Measurements from ENCODE around the gene KCNG4.

KCNG4 gene

GRCh38 chr16:84252184-84252583 is 12.4 kb upstream of the KCNG4 start:
- no peak for DNase-seq (ENCODE audit: low spot score)
- in situ Hi-C loops (cut with MboI; ENCODE audit: low pct_unique_long_range_greater_than_20kb, low sequenced_read_pairs, unreplicated experiment) = no loop called here
- TF ChIP-seq, protein P1, sequence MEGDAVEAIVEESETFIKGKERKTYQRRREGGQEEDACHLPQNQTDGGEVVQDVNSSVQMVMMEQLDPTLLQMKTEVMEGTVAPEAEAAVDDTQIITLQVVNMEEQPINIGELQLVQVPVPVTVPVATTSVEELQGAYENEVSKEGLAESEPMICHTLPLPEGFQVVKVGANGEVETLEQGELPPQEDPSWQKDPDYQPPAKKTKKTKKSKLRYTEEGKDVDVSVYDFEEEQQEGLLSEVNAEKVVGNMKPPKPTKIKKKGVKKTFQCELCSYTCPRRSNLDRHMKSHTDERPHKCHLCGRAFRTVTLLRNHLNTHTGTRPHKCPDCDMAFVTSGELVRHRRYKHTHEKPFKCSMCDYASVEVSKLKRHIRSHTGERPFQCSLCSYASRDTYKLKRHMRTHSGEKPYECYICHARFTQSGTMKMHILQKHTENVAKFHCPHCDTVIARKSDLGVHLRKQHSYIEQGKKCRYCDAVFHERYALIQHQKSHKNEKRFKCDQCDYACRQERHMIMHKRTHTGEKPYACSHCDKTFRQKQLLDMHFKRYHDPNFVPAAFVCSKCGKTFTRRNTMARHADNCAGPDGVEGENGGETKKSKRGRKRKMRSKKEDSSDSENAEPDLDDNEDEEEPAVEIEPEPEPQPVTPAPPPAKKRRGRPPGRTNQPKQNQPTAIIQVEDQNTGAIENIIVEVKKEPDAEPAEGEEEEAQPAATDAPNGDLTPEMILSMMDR (IDR thresholded peaks at IDR 0.05; ENCODE audit: extremely low read depth, insufficient read depth, missing control alignments) = no peak

DNA sequence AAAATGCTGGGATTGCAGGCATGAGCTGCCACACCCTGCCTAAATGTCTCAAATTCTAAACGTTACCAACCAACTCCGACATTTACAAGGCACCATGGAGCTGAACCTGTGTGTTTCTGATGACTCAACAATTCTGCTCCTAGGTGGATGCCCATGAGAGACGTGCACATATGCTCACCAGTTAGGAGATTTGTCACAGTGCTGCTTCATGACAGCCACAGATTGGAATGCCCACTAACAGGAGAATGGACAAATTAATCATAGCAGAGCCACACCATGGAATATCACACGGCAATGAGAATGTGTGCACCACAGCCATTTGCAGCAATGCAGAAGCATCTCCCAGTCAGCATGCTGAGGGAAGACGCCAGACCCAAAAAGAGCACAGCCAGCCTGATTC is 8.0 kb upstream of the KCNG4 start:
- DNase-seq (ENCODE audit: low spot score) = no peak
- TF ChIP-seq, protein P1 (IDR thresholded peaks at IDR 0.05; ENCODE audit: extremely low read depth, insufficient read depth, missing control alignments) = no peak
- in situ Hi-C loops (cut with MboI; ENCODE audit: low pct_unique_long_range_greater_than_20kb, low sequenced_read_pairs, unreplicated experiment) = no loop called here

DNA sequence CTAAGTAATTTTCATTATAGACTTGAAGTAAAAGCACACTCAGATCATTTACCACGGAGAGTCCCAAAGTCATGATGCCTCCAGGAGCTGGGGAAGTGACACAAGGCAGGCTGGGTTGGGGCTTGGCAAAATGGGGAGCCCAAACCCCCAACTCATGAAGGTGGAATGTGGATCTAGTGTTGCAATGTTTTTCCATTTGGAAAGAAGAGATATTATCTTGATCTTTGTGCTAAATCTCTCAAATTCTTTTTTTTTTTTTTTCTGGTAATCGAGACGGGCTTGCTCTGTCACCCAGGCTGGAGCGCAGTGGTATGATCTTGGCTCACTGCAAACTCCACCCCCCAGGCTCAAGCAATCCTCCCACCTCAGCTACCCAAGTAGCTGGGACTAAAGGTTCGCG is 7.5 kb upstream of the KCNG4 start:
- in situ Hi-C loops (cut with MboI; ENCODE audit: low pct_unique_long_range_greater_than_20kb, low sequenced_read_pairs, unreplicated experiment) = no loop called here
- DNase-seq (ENCODE audit: low spot score) = no peak
- TF ChIP-seq, protein P1 (IDR thresholded peaks at IDR 0.05; ENCODE audit: extremely low read depth, insufficient read depth, missing control alignments) = no peak

DNA sequence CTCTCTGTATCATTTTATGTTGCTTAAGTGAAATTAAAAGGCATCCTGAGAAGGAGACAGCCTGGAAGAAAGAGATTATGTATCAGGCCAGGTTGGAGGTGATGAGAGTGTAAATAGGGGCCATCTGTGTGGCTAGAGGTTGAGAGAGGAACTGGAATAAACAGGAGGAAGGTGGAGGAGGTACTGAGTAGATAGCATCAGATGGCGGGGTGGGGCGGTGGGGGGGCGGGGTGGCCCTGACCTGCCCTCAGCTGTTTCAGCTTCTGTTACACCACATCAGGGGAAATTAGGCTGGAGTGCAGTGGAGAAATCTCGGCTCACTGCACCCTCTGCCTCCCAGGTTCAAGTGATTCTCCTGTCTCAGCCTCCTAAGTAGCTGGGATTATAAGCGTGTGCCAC is 6.9 kb upstream of the KCNG4 start:
- in situ Hi-C loops (cut with MboI; ENCODE audit: low pct_unique_long_range_greater_than_20kb, low sequenced_read_pairs, unreplicated experiment) = no loop called here
- TF ChIP-seq, protein P1 (IDR thresholded peaks at IDR 0.05; ENCODE audit: extremely low read depth, insufficient read depth, missing control alignments) = no peak
- no peak for DNase-seq (ENCODE audit: low spot score)

DNA sequence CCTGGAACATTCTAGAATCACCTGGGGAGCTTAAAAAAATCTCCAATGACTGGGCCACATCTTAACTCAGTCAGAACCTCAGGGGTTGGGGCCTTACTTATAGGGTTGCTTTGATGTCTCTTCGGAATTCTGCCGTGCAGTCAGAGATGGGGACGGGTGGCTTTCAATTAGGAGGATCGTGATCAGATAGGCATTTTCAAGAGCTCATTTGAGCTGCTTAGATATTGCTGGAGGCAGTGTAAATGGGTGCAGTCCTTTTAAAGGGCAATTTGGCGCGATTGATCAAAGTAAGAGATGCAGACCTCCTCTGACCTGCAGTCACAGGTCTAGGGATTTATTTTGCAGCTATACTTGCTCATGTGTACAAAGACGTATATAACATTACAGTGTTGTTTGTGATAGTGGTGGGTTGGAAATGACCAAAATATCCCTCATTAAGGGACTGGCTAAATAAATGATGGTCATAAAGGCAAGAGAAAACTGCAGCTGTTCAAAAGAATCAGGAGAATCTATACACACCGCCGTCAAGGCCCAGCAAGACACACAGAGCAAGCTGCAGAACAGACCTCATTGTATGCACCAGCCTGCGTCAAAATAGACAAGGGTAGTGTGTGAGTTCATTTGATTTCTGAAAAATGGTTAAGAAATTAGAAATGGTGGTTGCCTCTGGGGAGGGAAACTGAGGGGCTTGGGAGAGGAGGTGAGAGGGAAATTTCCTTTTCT is 6.3 kb upstream of the KCNG4 start:
- in situ Hi-C loops (cut with MboI; ENCODE audit: low pct_unique_long_range_greater_than_20kb, low sequenced_read_pairs, unreplicated experiment) = no loop called here
- no peak for DNase-seq (ENCODE audit: low spot score)
- TF ChIP-seq, protein P1 (IDR thresholded peaks at IDR 0.05; ENCODE audit: extremely low read depth, insufficient read depth, missing control alignments) = no peak

- in situ Hi-C loops (cut with MboI; ENCODE audit: low pct_unique_long_range_greater_than_20kb, low sequenced_read_pairs, unreplicated experiment) = no loop called here
- TF ChIP-seq, protein P1 (IDR thresholded peaks at IDR 0.05; ENCODE audit: extremely low read depth, insufficient read depth, missing control alignments) = no peak
- no peak for DNase-seq (ENCODE audit: low spot score)
Measured at GRCh38 chr16:84244728-84245127, 4.9 kb upstream of the KCNG4 start.

Data from GM13977 (cell line).